HG02981 (cell line): ENCODE results near the gene CPED1.
"Not testable (repeated sequence)": the region's sequence is repeated elsewhere in the genome, so short reads cannot be mapped to it uniquely, and the experiment has no call there.

Source experiments
- ATAC-seq: cut with Tn5 transposase; IDR thresholded peaks from one replicate; pipeline ENCODE4 v1.9.1; 2021; ENCODE audit warnings: mild to moderate bottlenecking, moderate library complexity; ENCODE audit not compliant: unreplicated experiment

The CPED1 gene

GRCh38 chr7:121036776-121037175, 48.3 kb downstream of the CPED1 start:
- ATAC-seq: not testable (repeated sequence)

GRCh38 chr7:121037329-121037728, 48.8 kb downstream of the CPED1 start:
- ATAC-seq: not testable (repeated sequence)

GRCh38 chr7:121037957-121038716, 49.6 kb downstream of the CPED1 start:
- ATAC-seq: no peak

- ATAC-seq: no peak
Observed at GRCh38 chr7:121038717-121039509, 50.4 kb downstream of the CPED1 start.

GRCh38 chr7:121039510-121039822, 51.0 kb downstream of the CPED1 start:
- ATAC-seq: no peak

- ATAC-seq: no peak
Observed at GRCh38 chr7:121039994-121040393, 51.5 kb downstream of the CPED1 start.

GRCh38 chr7:121041516-121042148, 53.1 kb downstream of the CPED1 start:
- no peak for ATAC-seq

GRCh38 chr7:121042195-121042594, 53.7 kb downstream of the CPED1 start:
- no peak for ATAC-seq

GRCh38 chr7:121042899-121043298, 54.4 kb downstream of the CPED1 start:
- ATAC-seq: no peak

GRCh38 chr7:121043314-121044234, 55.1 kb downstream of the CPED1 start:
- no peak for ATAC-seq

GRCh38 chr7:121045090-121045489, 56.6 kb downstream of the CPED1 start:
- ATAC-seq: no peak

- ATAC-seq: no peak
Observed at GRCh38 chr7:121046009-121046408, 57.5 kb downstream of the CPED1 start.

- no peak for ATAC-seq
Observed at GRCh38 chr7:121046893-121047468, 58.5 kb downstream of the CPED1 start.

GRCh38 chr7:121048195-121048594, 59.7 kb downstream of the CPED1 start:
- ATAC-seq: no peak

GRCh38 chr7:121049028-121049791, 60.7 kb downstream of the CPED1 start:
- no peak for ATAC-seq

- ATAC-seq: no peak
Observed at GRCh38 chr7:121049897-121050296, 61.4 kb downstream of the CPED1 start.

- ATAC-seq: no peak
Observed at GRCh38 chr7:121053219-121053618, 64.7 kb downstream of the CPED1 start.

GRCh38 chr7:121054925-121055324, 66.4 kb downstream of the CPED1 start:
- ATAC-seq: peak; percentile 73

- no peak for ATAC-seq
Observed at GRCh38 chr7:121057878-121058277, 69.4 kb downstream of the CPED1 start.

GRCh38 chr7:121058975-121059374, 70.5 kb downstream of the CPED1 start:
- ATAC-seq: no peak
